HG02981 (cell line): ENCODE data around the gene UPF3A.
A peak's percentile ranks its signal among the peaks of the same experiment; 100 is the strongest.

Experiments
- ATAC-seq: cut with Tn5 transposase; IDR thresholded peaks from one replicate; pipeline ENCODE4 v1.9.1; 2021; ENCODE audit warnings: mild to moderate bottlenecking, moderate library complexity; ENCODE audit not compliant: unreplicated experiment

The UPF3A gene

GRCh38 chr13:114303700-114304327 lies 22.4 kb downstream of the UPF3A start:
- no peak for ATAC-seq

DNA sequence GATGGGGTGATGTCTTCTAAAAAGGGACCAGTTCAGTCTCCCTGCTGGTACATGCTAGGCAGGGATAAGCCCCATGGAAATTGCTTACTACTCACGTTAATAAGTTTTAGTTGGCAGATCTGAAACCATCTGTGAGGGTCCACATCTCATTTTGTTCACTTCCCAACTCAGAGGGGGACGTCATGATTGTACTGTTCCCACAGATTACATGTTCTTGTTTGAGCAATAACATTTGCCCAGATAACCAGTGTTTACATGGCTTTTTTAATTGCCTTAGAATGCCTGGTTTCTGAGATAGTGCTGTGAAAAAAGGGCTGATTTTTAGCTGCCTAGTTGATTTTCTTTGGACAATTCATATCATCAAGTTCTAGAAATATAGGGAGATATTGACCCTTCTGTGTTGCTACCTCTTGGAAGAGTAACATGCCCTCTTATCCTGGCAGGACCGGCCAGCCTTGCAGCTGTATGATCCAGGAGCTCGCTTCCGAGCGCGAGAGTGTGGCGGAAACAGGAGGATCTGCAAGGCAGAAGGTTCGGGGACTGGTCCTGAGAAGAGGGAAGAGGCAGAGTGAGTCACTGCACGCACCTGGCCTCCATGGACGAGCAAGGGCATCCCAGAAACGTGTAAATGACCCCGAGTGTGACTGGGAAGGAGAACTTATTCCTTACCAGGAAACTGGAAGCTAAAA lies 23.1 kb downstream of the UPF3A start:
- ATAC-seq, result no peak

DNA sequence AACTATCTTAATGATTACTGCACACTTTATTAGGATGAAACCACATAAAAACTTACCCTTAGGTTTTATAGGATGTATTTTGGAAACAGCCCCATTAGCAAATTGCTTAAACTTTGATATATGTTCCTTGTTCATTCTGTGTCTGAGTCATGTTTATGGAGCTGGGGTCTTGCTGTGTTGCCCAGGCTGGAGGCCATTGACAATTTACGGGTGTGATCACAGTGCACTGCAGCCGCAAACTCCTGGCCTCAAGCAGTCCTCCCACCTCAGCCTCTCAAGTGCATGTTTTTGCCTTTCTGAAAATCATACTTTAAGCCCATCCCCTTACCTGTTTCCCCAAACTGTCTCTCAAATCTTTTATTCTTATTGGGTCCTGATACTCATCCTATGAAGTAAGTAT lies 27.7 kb downstream of the UPF3A start:
- ATAC-seq, result no peak

DNA sequence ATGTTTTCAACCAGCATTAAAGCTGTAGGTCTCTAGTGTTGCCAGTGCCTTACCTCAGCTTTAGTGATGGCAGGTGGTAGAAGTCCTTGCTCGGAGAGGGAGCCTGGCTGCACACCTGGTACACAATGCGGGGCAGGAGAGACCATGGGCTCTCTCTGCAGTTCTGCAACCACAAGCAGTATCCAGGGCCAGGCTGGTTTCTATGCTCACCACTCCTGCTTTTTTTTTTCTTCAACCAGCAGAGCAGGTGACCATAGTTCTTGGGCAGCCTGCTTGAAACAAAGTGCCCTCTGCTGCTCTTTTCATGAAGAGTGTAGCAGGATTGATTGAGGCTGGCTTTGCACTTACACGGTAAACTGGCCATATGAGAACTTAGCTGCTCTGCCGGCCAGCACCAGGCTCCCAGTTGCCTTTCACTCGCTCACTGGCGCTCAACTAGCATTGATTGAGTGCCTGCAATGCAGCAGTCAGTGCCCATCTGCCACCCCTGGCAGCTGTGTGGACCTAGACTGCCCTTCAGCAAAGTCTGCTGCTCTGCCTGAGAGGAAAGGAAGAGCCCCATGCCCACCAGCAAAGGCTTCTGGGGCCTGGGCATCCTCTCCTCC lies 28.5 kb downstream of the UPF3A start:
- ATAC-seq, result no peak

DNA sequence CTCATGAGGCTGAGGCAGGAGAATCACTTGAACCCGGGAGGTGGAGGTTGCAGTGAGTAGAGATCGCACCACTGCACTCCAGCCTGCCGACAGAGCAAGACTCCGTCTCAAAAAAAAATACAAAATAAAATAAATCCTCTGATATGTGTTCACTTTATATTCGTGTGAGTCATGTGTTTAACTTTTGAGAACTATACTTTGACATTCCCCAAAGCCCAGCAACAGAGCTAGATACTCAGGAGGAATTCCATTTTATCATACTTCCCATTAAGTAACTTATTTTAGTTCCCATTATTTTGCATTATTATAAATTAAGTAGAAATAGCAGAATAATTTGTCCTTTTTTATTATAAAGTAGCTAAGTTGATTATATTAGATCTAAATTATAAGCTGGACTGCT lies 29.6 kb downstream of the UPF3A start:
- no peak for ATAC-seq

GRCh38 chr13:114311387-114311786 lies 30.0 kb downstream of the UPF3A start:
- no peak for ATAC-seq

DNA sequence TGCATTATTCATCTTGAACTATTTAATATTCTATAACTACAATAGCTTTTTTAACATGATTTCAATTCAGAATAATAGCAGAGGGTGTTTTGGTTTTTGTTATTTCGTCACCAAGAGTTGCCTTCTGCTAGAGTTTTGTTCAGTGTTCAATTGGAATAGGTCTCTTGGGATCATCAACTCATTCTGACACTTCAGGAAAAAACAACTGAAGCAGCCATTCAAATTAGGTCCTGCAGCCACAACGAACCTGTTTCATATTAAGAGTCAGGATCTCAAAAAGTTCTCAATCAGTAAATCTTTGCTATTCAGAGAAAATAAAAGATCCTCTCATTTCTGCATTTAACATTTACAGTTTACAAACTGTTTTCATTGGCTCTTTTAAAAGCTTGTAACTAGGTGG lies 30.5 kb downstream of the UPF3A start:
- ATAC-seq, result no peak

- no peak for ATAC-seq
These were observed 31.9 kb downstream of the UPF3A start for GRCh38 chr13:114313061-114313860.

DNA sequence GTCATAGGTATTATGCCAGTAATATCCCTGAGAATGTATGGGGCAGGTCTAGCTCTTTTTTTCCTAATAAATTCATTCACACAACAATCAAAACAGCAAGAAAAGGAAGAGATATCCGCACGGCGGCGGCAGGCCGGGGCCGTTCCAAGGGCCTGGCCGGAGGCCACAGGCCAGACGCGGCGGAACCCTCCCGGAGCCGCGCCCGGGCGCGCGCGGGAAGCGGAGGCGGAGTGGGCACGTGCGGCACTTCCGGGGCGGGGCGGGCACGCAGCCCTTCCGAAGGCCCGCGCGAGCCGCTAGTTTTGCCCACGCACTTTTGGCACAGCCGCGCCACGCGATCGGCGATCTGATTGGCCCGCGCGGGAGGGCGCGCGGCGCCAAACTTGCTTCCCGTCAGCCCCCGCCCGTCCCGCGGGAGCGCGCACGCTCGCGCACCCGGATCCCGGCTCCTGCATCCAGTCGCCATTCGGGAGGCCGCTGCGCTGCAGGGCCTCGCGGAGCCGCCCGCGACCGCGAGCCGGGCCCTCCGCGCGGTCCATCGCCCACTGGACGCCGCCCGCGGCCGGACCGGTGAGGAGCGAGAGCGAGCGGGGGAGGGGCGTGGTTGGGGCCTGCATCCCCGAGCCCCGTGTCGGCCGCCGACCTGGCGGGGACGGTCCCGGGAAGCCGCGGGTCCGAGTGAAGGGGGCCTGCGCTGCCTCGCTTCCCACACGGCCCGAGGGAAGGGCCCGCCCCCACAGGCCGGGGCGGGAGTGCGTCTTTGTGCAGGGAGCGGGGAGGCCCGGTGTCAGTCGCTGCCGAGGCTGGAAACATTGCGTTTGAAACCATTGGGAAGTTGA lies 32.9 kb downstream of the UPF3A start, which contains the start of gene CHAMP1:
TSS of gene CHAMP1 (plus strand) at position 430 of the 839 bp plus-strand sequence. CDS start 9,340 bp downstream, outside the sequence.
- peak; percentile 76 for ATAC-seq

DNA sequence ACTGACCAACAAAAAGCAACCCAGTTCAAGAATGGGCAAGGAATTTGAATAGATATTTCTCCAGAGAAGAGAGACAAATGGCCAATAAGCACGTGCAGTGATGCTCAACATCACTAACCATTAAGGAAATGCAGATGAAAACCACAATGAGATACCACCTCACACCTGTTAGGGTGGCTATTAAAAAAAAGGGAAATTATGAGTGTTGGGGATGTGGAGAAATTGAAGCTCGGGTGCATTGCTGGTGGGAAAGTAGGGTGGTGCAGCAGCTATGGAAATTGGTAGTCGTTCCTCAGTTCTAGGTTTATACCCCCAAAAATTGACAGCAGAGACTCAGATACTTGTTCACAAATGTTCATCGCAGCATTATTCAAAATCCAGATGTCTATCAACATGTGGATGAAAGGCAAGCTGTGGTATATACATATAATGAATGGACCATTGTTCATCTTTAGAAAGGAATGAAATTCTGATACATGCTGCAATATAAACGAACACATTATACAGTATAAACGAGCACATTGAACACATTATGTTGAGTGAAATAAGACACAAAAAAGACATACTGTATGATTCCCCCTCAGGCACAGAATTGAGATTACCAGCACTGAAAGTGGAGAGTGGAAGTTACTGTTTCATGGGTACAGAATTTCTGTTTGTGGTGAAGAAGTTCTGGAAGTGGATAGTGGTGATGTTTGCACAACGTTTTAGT lies 33.8 kb downstream of the UPF3A start:
- ATAC-seq, result peak; percentile 11

- no peak for ATAC-seq
These were observed 37.2 kb downstream of the UPF3A start for GRCh38 chr13:114318624-114319023.

GRCh38 chr13:114319441-114319913 lies 38.1 kb downstream of the UPF3A start:
- no peak for ATAC-seq

DNA sequence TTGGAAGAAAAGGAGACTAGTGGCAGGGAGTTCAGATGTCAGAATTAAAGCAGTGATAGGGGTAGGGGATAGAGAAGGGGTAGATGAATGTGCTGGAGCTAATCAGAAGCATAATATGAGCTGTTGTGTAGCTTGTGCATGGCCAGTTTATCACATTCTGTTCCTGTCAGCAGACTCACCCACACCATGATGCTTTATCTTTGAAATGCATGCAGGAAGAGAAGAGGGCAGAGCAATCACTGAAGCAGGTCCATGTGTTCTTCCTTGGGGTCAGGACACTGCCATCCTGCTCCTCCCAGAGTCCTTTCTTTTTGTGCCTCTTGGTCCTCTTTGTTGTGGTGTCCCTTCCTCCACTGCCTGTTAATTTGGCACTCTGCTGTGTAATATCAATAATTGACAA lies 38.7 kb downstream of the UPF3A start:
- no peak for ATAC-seq

GRCh38 chr13:114321256-114321655 lies 39.9 kb downstream of the UPF3A start:
- no peak for ATAC-seq

- no peak for ATAC-seq
These were observed 41.9 kb downstream of the UPF3A start for GRCh38 chr13:114323349-114323748.

- no peak for ATAC-seq
These were observed 42.9 kb downstream of the UPF3A start for GRCh38 chr13:114324334-114324733.

GRCh38 chr13:114325729-114326128 lies 44.3 kb downstream of the UPF3A start:
- no peak for ATAC-seq

- ATAC-seq, result no peak
These were observed 46.6 kb downstream of the UPF3A start for GRCh38 chr13:114328034-114328433.

DNA sequence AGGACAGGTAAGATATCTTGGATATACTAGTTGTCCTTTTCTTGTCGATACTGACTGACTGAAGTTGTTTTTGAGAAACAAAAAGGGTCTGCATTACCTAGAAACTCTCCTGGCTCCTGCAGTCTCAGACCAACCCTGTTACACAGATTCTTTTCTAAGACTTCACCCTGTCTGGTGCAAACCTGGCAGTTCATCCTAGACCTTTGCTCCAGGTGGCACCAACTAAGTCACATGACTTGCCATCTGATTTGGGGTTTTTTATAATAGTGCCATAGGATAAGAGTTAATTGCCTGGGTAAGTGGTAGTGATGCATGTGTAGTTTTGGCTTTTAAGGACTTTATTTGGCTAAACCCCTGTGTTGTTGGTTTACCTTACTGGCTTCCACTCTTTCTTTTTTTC lies 47.2 kb downstream of the UPF3A start:
- ATAC-seq, result no peak

- ATAC-seq, result no peak
These were observed 48.7 kb downstream of the UPF3A start for GRCh38 chr13:114330086-114330485.
